ENCODE results near the gene CDK14.

DNA sequence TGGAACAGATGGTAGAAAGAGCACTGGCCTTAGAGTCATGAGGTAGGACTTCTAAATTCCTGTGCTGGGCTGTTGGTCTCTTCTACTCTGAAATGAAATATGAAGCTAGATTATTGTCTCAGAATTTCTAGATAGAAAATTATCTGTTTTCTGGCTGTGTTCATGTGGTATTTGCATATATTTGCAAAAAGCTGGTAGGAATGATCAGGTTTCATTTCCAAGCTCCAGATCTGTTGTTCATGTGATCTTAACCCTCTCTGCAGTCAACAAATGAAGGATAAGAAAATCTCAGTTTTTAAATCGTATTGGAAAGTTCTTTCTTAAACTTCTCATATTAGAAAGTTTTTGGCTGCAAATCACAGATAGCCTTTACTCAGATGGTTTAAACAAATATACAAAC is 248.3 kb downstream of the CDK14 start:
- TF ChIP-seq, protein P1, sequence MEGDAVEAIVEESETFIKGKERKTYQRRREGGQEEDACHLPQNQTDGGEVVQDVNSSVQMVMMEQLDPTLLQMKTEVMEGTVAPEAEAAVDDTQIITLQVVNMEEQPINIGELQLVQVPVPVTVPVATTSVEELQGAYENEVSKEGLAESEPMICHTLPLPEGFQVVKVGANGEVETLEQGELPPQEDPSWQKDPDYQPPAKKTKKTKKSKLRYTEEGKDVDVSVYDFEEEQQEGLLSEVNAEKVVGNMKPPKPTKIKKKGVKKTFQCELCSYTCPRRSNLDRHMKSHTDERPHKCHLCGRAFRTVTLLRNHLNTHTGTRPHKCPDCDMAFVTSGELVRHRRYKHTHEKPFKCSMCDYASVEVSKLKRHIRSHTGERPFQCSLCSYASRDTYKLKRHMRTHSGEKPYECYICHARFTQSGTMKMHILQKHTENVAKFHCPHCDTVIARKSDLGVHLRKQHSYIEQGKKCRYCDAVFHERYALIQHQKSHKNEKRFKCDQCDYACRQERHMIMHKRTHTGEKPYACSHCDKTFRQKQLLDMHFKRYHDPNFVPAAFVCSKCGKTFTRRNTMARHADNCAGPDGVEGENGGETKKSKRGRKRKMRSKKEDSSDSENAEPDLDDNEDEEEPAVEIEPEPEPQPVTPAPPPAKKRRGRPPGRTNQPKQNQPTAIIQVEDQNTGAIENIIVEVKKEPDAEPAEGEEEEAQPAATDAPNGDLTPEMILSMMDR (IDR thresholded peaks at IDR 0.05; ENCODE audit: low read length): no peak
- TF ChIP-seq EZH2 (optimal IDR thresholded peaks at IDR 0.05; ENCODE audit: low read depth, low read length) (no peak), EZH2phosphoT487 (IDR thresholded peaks at IDR 0.05; ENCODE audit: low read length) (no peak)
